ENCODE measurements around the gene KRTAP17-1.
"Not testable (repeated sequence)": the region's sequence is repeated elsewhere in the genome, so short reads cannot be mapped to it uniquely, and the experiment has no call there.

Gene KRTAP17-1

GRCh38 chr17:41294016-41294415 lies 21.5 kb downstream of the KRTAP17-1 start:
- FAIRE-seq (no peak), DNase-seq (ENCODE audit: insufficient read length, low spot score) (no peak)
- TF ChIP-seq PAX5 (IDR thresholded peaks at IDR 0.05; ENCODE audit: insufficient read depth, low read length, severe bottlenecking) (no peak), POLR2AphosphoS5 (IDR thresholded peaks at IDR 0.05; ENCODE audit: low read depth, low read length) (no peak), POU2F2 (IDR thresholded peaks at IDR 0.05; ENCODE audit: low read depth, low read length) (no peak), POLR2A (IDR thresholded peaks at IDR 0.05; ENCODE audit: low read depth, low read length) (no peak), TAF1 (IDR thresholded peaks at IDR 0.05; ENCODE audit: low read depth, low read length) (no peak), SPI1 (IDR thresholded peaks at IDR 0.05; ENCODE audit: low read depth, low read length) (no peak)

- FAIRE-seq (no peak), DNase-seq (ENCODE audit: insufficient read length, low spot score) (no peak)
- no peak for TF ChIP-seq SPI1 (IDR thresholded peaks at IDR 0.05; ENCODE audit: low read depth, low read length)
- TF ChIP-seq TAF1 (IDR thresholded peaks at IDR 0.05; ENCODE audit: low read depth, low read length) = no peak
- no peak for TF ChIP-seq PAX5 (IDR thresholded peaks at IDR 0.05; ENCODE audit: insufficient read depth, low read length, severe bottlenecking)
- TF ChIP-seq POU2F2 (IDR thresholded peaks at IDR 0.05; ENCODE audit: low read depth, low read length) = no peak
- no peak for TF ChIP-seq POLR2A (IDR thresholded peaks at IDR 0.05; ENCODE audit: low read depth, low read length)
- no peak for TF ChIP-seq POLR2AphosphoS5 (IDR thresholded peaks at IDR 0.05; ENCODE audit: low read depth, low read length)
Measured at GRCh38 chr17:41287050-41287449, 28.5 kb downstream of the KRTAP17-1 start.

DNA sequence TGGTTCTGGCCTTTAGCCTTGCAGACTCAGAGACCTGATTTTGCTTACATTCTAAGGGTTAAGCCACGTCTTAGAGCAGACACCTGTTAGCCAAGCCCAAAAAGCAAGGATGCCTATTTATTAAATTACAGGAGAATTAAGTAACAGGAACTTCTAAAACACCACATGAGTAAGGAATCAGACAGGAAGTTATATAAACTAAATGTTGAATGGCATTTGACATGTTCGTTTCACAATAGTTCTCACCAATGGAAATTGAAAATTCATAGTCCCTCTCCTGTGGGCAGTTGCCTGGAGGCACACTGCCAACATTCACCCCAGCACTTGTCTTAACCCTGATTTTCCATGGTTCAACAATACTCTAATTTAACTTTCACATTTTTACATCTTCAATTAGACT lies 31.0 kb downstream of the KRTAP17-1 start:
- FAIRE-seq (no peak), DNase-seq (ENCODE audit: insufficient read length, low spot score) (no peak)
- TF ChIP-seq POU2F2 (IDR thresholded peaks at IDR 0.05; ENCODE audit: low read depth, low read length) (no peak), PAX5 (IDR thresholded peaks at IDR 0.05; ENCODE audit: insufficient read depth, low read length, severe bottlenecking) (no peak), SPI1 (IDR thresholded peaks at IDR 0.05; ENCODE audit: low read depth, low read length) (no peak)

DNA sequence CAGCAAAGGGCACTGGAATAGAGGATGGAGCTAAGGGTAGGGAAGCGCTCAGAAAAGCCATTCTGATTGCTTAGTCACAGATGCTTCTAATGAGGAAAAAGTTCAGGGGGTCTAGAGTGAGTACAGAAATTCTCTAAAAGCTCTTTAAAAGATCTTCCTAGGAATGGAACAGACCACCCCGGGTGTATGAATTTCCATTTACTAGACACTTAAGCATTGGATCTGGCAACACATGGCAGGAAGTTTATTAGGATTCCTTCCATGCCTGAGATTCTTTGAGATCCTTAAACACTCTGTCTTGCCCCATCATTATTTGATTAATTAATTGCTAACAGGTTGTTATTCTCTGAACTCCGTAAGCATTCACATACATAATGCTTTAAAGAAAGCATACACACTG lies 31.5 kb downstream of the KRTAP17-1 start:
- FAIRE-seq = no peak
- TF ChIP-seq PAX5 (IDR thresholded peaks at IDR 0.05; ENCODE audit: insufficient read depth, low read length, severe bottlenecking) (no peak), TAF1 (IDR thresholded peaks at IDR 0.05; ENCODE audit: low read depth, low read length) (no peak), POLR2A (IDR thresholded peaks at IDR 0.05; ENCODE audit: low read depth, low read length) (no peak), POLR2AphosphoS5 (IDR thresholded peaks at IDR 0.05; ENCODE audit: low read depth, low read length) (no peak), POU2F2 (IDR thresholded peaks at IDR 0.05; ENCODE audit: low read depth, low read length) (no peak), SPI1 (IDR thresholded peaks at IDR 0.05; ENCODE audit: low read depth, low read length) (no peak)

GRCh38 chr17:41278176-41278955 lies 37.1 kb downstream of the KRTAP17-1 start:
- DNase-seq (ENCODE audit: insufficient read length, low spot score) (no peak), FAIRE-seq (no peak)
- TF ChIP-seq POLR2AphosphoS5 (IDR thresholded peaks at IDR 0.05; ENCODE audit: low read depth, low read length) (no peak), POU2F2 (IDR thresholded peaks at IDR 0.05; ENCODE audit: low read depth, low read length) (no peak), TAF1 (IDR thresholded peaks at IDR 0.05; ENCODE audit: low read depth, low read length) (no peak)

More for the DNA sequence above, 31.5 kb downstream of the KRTAP17-1 start:
- DNase-seq (ENCODE audit: insufficient read length, low spot score) = no peak

GRCh38 chr17:41275648-41276190 lies 39.8 kb downstream of the KRTAP17-1 start, which contains the start of gene KRTAP9-7:
Gene KRTAP9-7, plus strand, starts transcription at chr17:41275698. Its CDS starts 0 bp downstream, at chr17:41275698.
- not testable (repeated sequence) for FAIRE-seq; DNase-seq (ENCODE audit: insufficient read length, low spot score)

DNA sequence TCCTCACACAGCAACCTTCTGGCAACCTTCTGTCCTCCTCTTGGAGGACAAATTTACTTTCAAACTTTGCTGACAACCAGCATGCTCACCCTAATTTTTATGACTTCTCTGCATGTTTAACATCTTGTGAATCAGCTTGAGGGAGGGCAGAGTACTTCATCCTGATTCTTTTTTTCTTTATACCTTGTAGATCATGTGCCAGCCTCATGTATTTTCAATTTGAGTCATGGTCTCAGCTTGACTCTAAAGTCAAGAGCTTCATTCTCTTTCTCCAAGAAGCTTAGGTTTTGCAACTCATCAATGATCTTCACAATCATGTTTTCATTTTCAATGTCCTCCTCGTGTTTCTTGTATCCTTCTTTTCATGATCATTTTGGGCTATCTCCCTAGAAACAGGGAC lies 43.7 kb downstream of the KRTAP17-1 start:
- TF ChIP-seq POU2F2 (IDR thresholded peaks at IDR 0.05; ENCODE audit: low read depth, low read length) (no peak), PAX5 (IDR thresholded peaks at IDR 0.05; ENCODE audit: insufficient read depth, low read length, severe bottlenecking) (no peak)
- DNase-seq (ENCODE audit: insufficient read length, low spot score) = no peak
- FAIRE-seq = no peak

- not testable (repeated sequence) for FAIRE-seq; DNase-seq (ENCODE audit: insufficient read length, low spot score)
Measured at GRCh38 chr17:41271323-41271722, 44.2 kb downstream of the KRTAP17-1 start.

DNA sequence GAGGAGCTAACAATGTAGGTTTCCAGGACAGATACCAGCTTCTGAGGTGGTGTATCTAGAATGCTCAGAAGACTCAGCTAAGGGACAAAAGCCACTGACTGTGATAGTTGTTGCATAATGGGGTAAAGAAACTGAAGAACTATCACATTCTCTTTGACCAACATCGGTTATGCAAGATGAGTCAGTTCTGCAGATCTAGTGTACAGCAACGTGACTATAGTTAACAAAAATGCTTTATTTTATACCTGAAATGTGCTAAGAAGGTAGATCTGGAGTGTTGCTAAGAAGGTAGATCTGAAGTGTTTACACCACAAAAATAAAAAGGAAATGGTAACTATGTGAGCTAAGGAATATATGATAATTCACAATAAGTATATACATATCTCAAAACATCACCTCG lies 47.8 kb downstream of the KRTAP17-1 start:
- no peak for DNase-seq (ENCODE audit: insufficient read length, low spot score)
- no peak for FAIRE-seq
- TF ChIP-seq POLR2AphosphoS5 (IDR thresholded peaks at IDR 0.05; ENCODE audit: low read depth, low read length) (no peak), POLR2A (IDR thresholded peaks at IDR 0.05; ENCODE audit: low read depth, low read length) (no peak), PAX5 (IDR thresholded peaks at IDR 0.05; ENCODE audit: insufficient read depth, low read length, severe bottlenecking) (no peak), POU2F2 (IDR thresholded peaks at IDR 0.05; ENCODE audit: low read depth, low read length) (no peak), SPI1 (IDR thresholded peaks at IDR 0.05; ENCODE audit: low read depth, low read length) (no peak), TAF1 (IDR thresholded peaks at IDR 0.05; ENCODE audit: low read depth, low read length) (no peak)

- DNase-seq (ENCODE audit: insufficient read length, low spot score) (no peak), FAIRE-seq (no peak)
- TF ChIP-seq POLR2A (IDR thresholded peaks at IDR 0.05; ENCODE audit: low read depth, low read length) (no peak), POU2F2 (IDR thresholded peaks at IDR 0.05; ENCODE audit: low read depth, low read length) (no peak), SPI1 (IDR thresholded peaks at IDR 0.05; ENCODE audit: low read depth, low read length) (no peak), TAF1 (IDR thresholded peaks at IDR 0.05; ENCODE audit: low read depth, low read length) (no peak), PAX5 (IDR thresholded peaks at IDR 0.05; ENCODE audit: insufficient read depth, low read length, severe bottlenecking) (no peak), POLR2AphosphoS5 (IDR thresholded peaks at IDR 0.05; ENCODE audit: low read depth, low read length) (no peak)
Measured at GRCh38 chr17:41265078-41265477, 50.4 kb downstream of the KRTAP17-1 start, which contains the start of gene KRTAP9-6. Gene KRTAP9-6, plus strand, starts transcription at chr17:41265378. Its CDS starts 0 bp downstream, at chr17:41265378.

Data from GM12891 (cell line).